ENCODE measurements around the gene ENKUR.

Gene ENKUR

GRCh38 chr10:25015828-25016375, at the start of gene ENKUR:
Gene ENKUR (minus strand): TSS chr10:25016158. CDS start chr10:25015936, 222 bp downstream.
- DNase-seq = peak; percentile 90 to 94

GRCh38 chr10:25064401-25064800, 48.4 kb upstream of the ENKUR start:
- no peak for DNase-seq

- no peak for DNase-seq
These were observed 47.7 kb upstream of the ENKUR start for GRCh38 chr10:25063644-25064043.

GRCh38 chr10:25063157-25063556, 47.2 kb upstream of the ENKUR start:
- no peak for DNase-seq

- no peak for DNase-seq
These were observed 45.9 kb upstream of the ENKUR start for GRCh38 chr10:25061711-25062449.

- DNase-seq = no peak
These were observed 45.2 kb upstream of the ENKUR start for GRCh38 chr10:25061125-25061524.

- DNase-seq = no peak
These were observed 44.0 kb upstream of the ENKUR start for GRCh38 chr10:25059990-25060389.

GRCh38 chr10:25057886-25058285, 41.9 kb upstream of the ENKUR start:
- DNase-seq = no peak

- no peak for DNase-seq
These were observed 40.8 kb upstream of the ENKUR start for GRCh38 chr10:25056726-25057125.

GRCh38 chr10:25052012-25052411, 36.1 kb upstream of the ENKUR start:
- no peak for DNase-seq

- DNase-seq = no peak
These were observed 34.4 kb upstream of the ENKUR start for GRCh38 chr10:25050402-25050801.

GRCh38 chr10:25049966-25050365, 34.0 kb upstream of the ENKUR start:
- DNase-seq = no peak

- DNase-seq = no peak
These were observed 32.5 kb upstream of the ENKUR start for GRCh38 chr10:25048450-25048849.

GRCh38 chr10:25047591-25048301, 31.8 kb upstream of the ENKUR start:
- DNase-seq = no peak

GRCh38 chr10:25047088-25047487, 31.1 kb upstream of the ENKUR start:
- no peak for DNase-seq

- no peak for DNase-seq
These were observed 30.7 kb upstream of the ENKUR start for GRCh38 chr10:25046641-25047040.

- no peak for DNase-seq
These were observed 23.6 kb upstream of the ENKUR start for GRCh38 chr10:25039531-25039930.

- DNase-seq = no peak
These were observed 22.4 kb upstream of the ENKUR start for GRCh38 chr10:25038325-25038724.

GRCh38 chr10:25036381-25036780, 20.4 kb upstream of the ENKUR start:
- DNase-seq = no peak

GRCh38 chr10:25029519-25029918, 13.6 kb upstream of the ENKUR start:
- DNase-seq = no peak

GRCh38 chr10:25028711-25029110, 12.8 kb upstream of the ENKUR start:
- no peak for DNase-seq

GRCh38 chr10:25026463-25026862, 10.5 kb upstream of the ENKUR start:
- no peak for DNase-seq

- DNase-seq = no peak
These were observed 8.6 kb upstream of the ENKUR start for GRCh38 chr10:25024528-25024927.

- DNase-seq = no peak
These were observed 7.3 kb upstream of the ENKUR start for GRCh38 chr10:25023278-25023677.

Measured in AML-193 (cell line).